HG02678 (cell line): ENCODE results near the gene GABRB1.

Experiments used
- ATAC-seq: cut with Tn5 transposase; IDR thresholded peaks from one replicate; pipeline ENCODE4 v1.9.1; 2021; ENCODE audit warnings: mild to moderate bottlenecking, moderate library complexity; ENCODE audit not compliant: unreplicated experiment

Gene GABRB1

GRCh38 chr4:47045261-47045660, 13.9 kb downstream of the GABRB1 start:
- ATAC-seq: no peak

DNA sequence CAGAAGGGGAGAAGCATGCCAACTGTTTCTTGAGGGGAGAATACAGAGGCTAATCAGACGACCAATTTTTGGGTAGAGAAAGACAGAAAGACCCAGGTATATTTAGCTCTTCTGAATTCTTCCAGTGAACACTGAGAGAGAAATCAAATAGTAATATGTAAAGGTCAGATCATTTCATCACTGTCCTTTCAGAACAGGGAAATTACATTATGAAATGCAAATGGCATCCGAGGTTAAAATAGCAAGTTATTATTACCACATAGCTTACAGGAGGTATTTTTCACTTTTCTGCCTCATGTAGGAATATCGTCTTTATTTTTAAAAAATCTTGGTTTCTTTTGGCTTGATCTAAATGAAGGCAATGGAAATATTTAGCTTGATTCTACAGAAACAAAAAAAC, 18.0 kb downstream of the GABRB1 start:
- ATAC-seq: no peak

DNA sequence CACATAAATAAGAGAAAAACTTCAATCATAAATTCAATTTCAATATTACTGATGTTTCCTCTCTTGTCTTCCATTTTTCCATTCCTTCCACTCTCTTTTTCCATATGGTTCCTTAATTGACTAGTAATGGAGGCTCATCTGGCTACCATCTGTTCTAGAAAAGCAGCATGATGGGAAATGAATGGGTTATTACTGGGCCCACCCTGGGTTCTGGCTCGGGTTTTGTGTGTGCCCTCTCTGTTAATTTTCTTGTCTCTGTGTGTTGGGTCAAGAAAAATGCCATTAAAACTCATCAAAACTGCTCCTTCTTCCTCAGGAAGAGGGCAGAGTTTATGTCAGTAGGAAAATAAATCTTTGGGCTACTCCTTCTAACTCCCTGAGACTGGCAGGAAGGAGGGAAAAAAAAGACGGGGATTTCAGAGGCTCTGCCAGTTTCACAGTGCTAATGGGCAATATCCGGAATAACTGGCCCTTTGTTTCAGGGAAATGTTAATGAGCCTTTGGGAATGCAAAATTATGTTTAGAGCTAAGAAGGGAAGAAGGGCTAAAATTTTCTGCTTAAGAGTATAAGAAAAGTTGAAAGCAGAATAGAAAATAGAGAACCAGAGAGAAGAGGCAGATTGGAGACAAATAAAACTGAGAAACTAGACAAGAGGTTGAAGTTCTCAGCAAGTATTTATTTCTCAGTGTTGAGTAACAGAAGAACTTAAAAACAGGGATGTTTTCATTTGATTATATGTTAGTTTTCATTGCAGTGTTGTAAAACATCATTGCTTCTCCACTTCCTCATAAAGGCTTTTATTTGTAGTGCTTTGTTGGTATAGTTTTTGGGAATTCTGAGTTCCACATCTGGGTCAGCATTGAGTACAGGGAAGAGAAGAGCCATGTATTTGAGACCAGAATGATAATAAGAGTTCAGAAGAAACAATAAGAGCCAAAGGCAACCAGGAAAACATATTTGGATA, 19.7 kb downstream of the GABRB1 start:
- no peak for ATAC-seq

- ATAC-seq: no peak
Observed at GRCh38 chr4:47053485-47053884, 22.1 kb downstream of the GABRB1 start.

- ATAC-seq: no peak
Observed at GRCh38 chr4:47054130-47054529, 22.8 kb downstream of the GABRB1 start.

GRCh38 chr4:47057991-47058390, 26.6 kb downstream of the GABRB1 start:
- no peak for ATAC-seq

DNA sequence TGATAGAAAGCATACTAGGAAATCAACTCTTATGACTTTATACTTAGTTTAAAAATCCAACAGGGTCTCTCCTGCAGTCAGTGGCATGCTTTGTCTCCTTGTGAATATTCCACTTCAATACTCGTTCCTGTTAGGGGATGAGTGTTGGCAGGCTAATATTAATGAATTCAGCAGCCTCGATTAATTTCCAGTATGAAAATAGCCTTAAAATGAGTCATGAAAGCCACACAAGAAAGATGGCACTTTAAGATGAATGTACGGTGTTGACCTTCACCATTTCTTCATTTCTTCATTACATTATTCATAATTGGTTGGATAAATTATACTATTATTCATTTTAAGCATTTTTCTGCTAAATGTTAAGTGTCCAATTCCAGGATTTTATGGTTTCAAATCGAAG, 29.2 kb downstream of the GABRB1 start:
- no peak for ATAC-seq

GRCh38 chr4:47061435-47061834, 30.1 kb downstream of the GABRB1 start:
- ATAC-seq: no peak

DNA sequence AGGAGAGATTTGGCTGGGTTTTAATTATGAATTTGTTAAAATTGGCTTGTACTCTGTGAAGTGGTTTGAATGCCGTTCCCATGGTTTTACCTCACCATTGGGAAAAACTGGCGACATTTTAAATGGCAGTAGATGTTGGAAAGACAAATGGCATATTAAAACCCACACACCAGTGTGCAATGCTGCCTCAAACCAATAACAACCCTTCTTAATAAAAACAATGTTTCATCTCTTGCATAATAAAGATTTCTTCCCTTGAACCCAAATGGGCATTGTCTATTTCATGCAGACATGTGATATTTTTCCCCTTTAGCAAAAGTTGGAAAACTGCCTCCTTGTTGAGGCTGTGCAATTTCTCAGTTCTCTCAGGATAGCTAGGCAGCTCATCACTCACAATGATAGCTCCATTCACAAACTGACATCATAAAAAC, 33.7 kb downstream of the GABRB1 start:
- ATAC-seq: no peak

GRCh38 chr4:47068986-47069385, 37.6 kb downstream of the GABRB1 start:
- no peak for ATAC-seq

DNA sequence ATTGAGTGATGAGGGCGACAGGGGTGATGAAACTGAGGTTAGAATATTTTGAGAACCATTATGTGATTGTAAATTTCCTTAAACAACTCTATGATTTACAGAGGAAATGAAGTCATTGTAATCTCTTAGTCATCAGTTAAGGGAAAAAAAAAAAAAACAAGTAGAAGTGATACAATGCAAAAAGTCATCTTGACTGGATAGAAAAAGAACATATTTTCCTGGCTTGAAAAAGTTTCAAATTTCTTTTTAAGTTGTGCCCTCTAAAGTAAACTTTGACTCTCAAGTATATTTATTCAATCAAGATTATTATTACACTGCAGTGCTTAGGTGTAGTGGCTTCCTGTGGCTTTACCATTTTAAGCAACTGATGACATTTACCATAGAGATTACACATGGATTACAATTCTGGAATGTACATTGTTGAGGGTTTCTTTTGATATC, 40.6 kb downstream of the GABRB1 start:
- no peak for ATAC-seq

- ATAC-seq: no peak
Observed at GRCh38 chr4:47073647-47074046, 42.3 kb downstream of the GABRB1 start.

DNA sequence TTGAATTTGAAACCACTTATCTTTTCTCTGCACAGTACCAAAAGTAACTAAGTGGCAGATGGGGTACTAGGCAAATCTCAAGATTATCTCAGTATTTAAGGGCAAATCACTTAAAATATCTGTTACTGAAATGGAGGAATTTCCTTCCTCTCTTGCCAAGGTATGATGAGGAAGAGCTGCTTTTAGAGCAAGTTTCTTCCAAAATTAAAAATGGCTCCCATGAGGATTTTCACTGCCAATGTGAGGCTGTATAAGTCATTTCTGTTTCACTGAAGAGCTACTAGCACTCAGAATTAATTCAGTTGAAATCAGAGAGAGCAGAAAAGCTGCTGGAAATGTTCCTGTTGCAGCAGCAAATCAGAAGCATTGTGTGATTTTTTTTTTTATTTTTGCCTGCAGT, 43.4 kb downstream of the GABRB1 start:
- no peak for ATAC-seq

DNA sequence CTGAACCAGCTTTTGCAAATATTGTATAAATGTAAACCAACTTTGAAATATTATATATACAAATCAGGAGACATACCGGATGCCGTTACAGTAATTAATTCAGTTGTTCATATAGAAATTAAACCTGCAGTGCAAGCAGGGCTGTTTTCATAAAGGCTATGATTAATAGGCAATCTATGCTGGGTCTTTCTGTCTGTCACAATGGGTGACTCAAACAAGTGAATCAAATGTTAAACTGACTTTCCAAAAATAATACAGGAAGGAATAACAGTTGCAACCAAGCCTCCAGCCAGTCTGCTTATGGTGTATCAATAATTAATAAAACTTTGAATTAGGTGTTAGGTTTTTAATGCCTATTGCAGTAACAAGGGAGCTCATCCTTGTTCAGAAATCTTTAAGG, 43.9 kb downstream of the GABRB1 start:
- ATAC-seq: no peak

DNA sequence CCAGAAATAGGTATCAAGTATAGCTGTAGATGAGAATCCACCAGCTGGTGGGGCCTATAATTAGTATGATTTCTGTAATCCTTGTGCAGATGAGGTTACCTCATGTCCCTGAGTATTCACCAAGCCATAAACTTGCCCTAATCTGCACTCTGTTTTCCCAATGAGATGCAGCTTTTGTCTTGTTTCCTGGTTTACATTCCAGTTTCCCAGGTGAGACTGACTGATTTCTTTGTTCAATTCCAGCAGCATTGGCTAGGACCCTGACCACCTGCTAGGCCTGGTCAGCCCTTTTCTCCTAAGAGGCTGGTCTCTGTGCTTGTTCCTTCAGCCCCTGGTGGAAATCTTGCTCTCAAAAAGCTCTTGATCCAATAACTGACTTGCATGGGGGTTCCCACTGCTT, 44.6 kb downstream of the GABRB1 start:
- no peak for ATAC-seq

DNA sequence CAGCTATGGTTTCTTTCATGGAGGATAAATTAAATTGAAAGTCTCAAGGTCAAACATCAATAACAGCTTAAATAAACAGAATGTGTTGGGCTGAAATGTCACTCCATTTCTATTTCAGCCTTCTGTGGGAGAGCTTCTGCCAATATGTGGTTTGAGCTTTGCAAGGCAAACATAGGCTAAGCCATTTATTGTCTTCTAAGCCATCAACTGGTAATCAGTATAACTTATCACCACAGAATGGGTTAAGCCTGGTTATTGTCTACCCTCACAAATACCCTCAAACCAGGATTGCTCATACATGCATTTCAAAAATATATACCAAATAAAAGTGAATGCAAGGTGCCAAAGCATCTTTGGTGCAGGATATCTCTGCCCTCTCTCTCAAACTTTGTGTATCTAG, 52.7 kb downstream of the GABRB1 start:
- ATAC-seq: no peak

GRCh38 chr4:47084795-47085194, 53.4 kb downstream of the GABRB1 start:
- ATAC-seq: no peak

DNA sequence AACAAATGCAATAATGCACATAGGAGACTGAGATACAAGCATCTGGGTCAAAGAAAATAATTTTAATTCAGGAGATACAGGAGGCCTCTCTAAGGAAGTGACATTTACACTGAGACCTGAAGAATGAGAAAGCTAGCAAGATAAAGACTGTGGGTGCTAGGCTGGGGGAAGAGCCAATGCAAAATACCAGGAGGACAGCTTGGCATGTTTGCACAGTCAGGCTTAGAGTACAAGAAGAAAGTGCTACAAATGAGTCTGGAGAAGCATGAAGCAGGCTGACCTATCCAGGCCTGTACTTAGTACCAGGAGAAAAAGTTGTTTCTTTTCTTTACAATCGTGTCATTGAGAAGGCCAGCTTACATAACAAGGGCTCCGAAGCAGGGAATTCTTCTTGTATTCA, 56.9 kb downstream of the GABRB1 start:
- no peak for ATAC-seq

- no peak for ATAC-seq
Observed at GRCh38 chr4:47095884-47096283, 64.5 kb downstream of the GABRB1 start.

DNA sequence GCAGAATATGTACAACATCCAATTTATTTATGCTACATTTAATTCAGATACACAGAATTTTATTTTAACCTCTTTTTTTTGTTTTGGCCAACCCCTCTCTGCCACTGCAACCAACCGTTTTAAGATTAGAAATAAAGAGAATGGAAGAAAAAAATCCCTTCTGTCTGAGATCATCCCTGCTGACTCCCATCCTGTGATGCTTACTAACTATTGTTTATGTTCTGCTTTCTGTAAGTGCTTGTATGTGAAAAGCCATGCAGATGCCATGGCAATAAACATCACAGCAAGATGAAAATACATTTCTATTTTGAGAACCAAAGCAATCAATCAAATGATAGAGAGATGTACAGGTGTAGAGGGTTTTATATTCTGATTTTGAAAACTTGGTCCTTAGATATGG, 70.1 kb downstream of the GABRB1 start:
- ATAC-seq: no peak

DNA sequence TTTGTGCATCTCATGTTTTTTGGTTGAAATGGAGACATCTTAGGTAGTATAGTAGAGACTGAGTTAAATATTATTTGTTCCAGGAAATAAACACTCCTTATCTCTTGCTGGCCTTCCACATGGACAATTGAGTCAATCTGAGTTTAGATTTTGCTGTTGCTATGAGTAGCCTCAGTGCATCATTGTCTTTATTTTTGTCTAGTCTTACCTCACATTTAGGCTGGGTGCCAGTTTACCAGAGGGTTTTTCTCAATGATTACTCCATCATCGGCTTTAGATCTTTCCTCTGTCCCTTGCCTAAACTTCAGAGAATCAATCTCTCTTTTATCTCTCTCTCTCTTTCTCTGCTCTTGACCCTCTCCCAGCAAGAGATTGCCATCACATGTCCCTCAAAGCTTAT, 73.6 kb downstream of the GABRB1 start:
- ATAC-seq: no peak

DNA sequence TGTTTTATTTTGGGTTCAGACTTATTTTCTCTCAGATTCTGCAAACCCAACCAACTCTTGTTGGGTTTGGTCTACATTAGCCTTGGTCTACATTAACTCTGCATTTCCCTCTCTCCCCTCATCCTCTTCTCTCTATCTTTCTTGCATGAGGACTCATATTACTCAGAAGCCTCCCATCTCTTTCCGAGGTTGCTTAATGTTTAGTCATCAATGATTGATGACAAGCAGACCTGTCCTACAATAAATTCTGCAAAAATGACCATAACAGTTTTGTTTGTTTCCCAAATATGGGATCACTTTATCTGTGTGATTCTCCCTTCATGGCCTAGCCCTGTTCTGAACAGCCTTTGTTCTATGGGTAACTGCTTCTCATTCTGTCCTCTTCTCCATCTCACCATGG, 75.2 kb downstream of the GABRB1 start:
- ATAC-seq: no peak

DNA sequence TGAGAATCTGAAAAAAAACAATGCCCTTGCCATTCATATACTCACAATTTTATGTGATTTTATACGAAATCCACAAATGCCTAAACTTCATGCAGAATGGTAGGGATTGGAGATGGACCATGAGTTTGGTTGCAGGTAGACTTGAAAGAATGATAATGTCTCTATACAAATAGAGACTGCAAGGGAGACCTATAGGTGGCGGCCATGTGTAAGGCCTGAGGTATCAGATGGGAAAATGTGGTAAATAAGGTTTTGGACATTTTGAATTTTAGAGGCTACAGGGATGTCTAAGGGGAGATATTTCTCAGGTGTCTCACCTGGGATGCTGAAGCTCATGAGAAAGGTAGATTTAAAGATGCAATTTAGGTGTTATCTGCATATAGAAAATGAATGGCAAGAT, 78.0 kb downstream of the GABRB1 start:
- ATAC-seq: no peak
